WI38 (cell line): ENCODE data around the gene SAMD8.

Experiments used
- H3K4me3 ChIP-seq: 2 replicates; pipeline ENCODE4 v1.5.1; 2011; ENCODE audit warnings: low read depth, mild to moderate bottlenecking, control low read depth, low read length
- TF ChIP-seq, protein P1 (sequence below): IDR thresholded peaks from 2 replicates; pipeline ENCODE4 v1.5.1; 2012; ENCODE audit warnings: low read depth, mild to moderate bottlenecking, control low read depth, low read length

Gene SAMD8

DNA sequence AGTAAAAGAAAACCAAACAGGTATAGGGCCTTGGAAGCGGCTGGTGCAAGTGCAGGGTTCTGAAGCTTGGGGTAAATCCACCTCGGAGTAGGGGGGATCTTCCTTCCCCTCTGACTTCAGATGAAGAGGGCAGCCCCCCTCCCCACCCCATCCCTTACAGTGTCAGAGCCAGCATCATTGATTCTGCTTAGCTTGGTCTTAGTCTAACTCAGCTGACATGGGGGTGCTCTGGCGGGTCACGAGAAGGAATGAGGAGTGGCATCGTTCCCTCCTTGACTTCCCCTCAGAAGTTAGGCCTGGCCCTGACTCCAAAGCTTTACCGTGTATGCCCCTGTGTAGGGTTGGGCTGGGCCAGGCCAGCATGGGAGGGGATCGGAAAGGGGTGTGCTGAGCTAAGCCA lies 44.2 kb upstream of the SAMD8 start:
- no peak overlapping the region for H3K4me3 ChIP-seq
- TF ChIP-seq, protein P1, sequence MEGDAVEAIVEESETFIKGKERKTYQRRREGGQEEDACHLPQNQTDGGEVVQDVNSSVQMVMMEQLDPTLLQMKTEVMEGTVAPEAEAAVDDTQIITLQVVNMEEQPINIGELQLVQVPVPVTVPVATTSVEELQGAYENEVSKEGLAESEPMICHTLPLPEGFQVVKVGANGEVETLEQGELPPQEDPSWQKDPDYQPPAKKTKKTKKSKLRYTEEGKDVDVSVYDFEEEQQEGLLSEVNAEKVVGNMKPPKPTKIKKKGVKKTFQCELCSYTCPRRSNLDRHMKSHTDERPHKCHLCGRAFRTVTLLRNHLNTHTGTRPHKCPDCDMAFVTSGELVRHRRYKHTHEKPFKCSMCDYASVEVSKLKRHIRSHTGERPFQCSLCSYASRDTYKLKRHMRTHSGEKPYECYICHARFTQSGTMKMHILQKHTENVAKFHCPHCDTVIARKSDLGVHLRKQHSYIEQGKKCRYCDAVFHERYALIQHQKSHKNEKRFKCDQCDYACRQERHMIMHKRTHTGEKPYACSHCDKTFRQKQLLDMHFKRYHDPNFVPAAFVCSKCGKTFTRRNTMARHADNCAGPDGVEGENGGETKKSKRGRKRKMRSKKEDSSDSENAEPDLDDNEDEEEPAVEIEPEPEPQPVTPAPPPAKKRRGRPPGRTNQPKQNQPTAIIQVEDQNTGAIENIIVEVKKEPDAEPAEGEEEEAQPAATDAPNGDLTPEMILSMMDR: no peak

DNA sequence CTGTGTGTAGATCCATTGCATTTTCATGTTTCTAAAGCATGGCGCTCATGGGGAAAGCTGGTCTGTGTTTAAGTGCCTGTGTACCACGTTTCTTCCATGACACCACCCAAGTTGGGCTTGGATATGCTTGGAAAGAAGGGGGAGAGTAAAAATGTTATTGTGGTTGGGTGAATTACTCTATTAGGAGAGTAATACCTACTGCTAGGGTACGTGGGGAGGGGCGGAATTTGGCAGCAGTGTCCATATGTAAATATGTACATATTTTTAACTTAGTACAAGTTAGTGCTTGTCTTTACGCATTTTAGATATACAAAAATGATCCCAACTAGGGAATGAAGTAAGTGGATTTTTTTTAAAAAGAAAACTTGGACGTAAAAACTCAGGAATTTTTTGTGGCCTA lies 42.9 kb upstream of the SAMD8 start:
- TF ChIP-seq, protein P1: no peak
- H3K4me3 ChIP-seq: no peak overlapping the region

DNA sequence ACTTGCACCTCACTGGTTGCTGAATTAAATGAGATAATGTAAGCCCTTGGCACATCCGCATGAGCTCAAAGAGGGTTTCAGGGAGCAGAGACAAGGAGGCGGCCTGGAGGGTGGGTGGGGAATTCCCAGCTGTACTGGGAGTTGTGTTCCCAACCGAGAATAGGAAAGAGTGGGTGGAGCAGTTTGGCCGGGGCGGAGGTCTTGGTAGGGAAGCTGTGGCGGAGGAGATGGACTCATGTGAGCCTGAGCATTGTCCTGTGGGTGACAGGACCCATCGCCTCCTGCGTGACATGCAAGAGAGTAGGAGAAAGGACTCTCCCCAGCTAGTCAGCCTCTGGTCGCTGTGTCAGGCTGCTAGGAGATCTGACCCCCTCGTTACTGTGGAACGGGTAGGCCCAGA lies 41.0 kb upstream of the SAMD8 start:
- TF ChIP-seq, protein P1: no peak
- no peak overlapping the region for H3K4me3 ChIP-seq

DNA sequence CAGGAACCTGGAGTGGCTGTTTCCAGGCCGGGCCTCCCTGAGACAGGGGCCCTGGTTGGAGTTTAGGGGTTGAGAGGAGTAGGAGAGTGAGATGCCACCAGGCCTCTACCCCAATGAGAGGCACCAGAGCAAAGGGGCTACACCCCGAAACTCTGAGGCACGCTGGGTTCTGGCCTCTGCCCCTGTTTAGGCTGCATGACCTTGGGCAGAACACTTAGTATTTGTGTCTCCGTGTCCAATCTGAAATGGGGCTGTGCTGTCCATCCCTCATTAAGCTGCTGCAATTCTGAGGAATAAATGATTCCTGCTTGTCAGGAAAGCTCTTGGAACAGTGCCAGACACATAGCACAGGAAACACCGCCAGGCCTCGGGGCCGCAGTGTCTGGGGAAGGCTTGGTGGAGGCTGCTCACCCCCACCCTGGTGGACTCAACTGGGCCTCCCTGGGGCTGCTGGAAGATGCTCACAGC lies 40.5 kb upstream of the SAMD8 start:
- TF ChIP-seq, protein P1: no peak
- H3K4me3 ChIP-seq: no peak overlapping the region

DNA sequence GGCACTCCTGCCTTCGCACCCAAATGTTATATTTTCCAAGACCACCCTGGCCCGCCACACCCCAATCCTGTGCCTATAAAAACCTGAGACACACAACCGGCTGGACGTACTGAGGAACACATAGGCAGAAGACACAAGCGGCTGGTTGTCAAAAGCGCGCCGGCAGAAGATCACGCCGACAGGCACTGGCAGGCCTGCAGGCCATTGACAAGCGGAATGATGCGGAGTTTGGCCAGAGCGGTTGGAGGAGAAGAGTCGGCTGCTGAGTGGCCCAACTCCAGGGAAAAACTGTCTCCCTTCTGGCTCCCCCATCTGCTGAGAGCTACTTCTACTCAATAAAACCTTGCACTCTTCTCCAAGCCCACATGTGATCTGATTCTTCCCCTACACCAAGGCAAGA lies 39.7 kb upstream of the SAMD8 start:
- TF ChIP-seq, protein P1: no peak

DNA sequence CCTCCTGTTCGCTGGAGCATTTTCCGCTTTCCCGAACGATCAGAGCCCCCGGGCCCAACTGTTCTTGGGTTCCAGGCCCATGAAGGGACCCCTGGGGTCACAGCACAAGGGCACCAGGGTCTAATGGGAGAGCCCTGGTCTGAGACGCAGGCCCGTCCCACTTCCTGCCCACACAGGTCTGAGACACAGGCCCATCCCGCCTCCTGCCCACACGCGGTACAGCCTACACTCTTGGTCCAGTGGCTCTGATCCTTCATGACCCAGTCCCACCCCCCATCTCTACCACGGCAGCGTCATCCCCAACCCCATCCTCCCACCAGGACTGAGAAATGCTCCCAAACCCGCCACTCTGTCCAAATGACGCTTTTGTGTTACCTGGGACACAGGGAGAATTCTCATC lies 38.7 kb upstream of the SAMD8 start:
- TF ChIP-seq, protein P1: no peak
- no peak overlapping the region for H3K4me3 ChIP-seq

More for the DNA sequence above, 39.7 kb upstream of the SAMD8 start:
- no peak overlapping the region for H3K4me3 ChIP-seq

DNA sequence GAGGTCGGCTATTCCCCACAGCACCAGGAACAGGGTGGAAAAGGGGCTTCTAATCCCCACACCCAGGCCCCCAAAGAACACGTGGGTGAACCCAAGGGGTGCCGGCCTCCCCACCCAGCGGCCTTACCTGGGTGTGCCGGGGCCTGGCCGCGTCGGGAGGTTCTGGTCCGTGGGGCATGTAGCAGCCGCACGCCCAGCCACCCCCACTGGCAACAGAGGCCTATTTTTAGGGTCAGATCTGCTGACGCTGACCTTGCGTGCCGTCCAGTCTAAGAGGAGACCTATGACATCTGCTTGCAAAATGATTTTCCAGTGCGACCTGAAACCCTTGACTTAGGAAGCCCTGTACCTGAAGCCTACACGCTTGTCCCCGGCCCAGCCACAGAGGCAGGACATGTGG lies 38.0 kb upstream of the SAMD8 start:
- H3K4me3 ChIP-seq: no peak overlapping the region
- TF ChIP-seq, protein P1: no peak
